ENCODE measurements around the gene BBX.

BBX gene

DNA sequence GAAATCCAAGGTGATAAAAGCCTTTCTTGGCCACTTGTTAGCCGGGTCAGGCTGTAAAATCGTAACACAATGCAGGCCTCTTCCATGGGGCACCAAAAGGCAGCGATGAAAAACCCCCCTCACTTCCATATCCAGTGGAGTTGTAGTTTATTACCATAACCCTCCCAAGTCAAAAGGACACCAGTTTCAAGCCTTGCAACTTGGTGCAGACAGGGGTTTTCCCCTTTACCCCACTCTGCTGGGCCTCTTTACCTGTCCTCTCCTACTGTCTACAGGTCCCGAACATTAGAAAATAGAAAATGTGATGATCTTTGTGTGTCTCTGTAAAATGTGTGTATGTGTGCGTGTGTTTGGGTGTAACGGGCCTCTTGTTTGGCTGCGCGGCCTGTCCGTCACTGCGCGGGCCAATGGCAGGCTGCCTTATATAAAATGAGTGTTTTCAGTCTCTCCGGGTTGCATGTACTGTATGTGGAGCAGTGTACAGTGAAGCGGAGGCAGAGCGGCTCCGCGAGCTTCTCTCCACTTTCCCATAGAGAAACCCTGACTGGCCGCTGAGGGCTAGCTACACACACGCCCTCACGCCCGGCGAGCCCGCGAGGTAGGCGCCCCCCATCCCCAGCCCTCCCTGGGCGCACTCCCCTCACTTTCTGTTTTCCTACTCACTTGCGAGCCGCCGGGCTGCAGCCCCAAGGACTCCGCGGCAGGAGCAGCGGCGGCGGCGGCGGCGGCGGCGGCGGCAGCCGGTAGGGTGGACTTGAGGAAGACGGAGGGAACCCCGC, at the start of gene BBX:
BBX (plus strand) TSS at position 453 of the 779 bp plus-strand sequence. CDS start 187,499 bp downstream, outside the sequence.
- DNase-seq = peak; percentile 93

DNA sequence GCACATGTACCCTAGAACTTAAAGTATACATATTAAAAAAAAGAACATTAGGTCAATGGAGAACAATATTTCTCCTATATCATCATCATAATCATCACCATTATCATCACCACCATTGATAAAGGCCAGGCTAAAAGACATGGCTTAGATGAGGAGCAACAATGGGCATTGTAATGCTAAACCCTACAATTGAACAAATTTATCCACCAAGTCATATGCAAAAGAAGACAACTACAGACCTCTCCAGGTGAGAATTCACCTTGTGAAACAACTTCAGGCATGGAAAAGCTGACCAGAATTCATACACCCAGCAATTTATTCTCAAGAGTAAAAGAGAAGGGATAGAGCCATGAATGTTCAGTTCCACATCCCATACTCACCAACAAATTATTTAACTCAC, 46.3 kb upstream of the BBX start:
- no peak for DNase-seq

- no peak for DNase-seq
Measured at GRCh38 chr3:107487490-107487889, 35.3 kb upstream of the BBX start.

DNA sequence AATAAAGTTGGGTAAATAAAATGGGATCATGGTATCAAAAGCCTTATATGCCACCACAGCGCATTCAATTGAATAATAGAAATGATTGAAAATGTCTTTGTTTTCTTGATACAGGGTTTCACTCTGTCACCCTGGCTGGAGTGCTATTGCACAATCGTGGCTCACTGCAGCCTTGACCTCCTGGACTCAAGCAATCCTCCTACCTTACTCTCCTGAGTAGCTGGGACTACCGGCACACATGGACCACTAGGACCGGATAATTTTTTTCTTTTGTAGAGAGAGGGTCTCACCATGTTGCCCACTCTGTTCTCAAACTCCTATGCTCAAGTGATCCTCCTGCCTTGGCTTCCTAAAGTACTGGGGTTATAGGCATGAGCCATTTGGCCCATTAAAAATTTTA, 33.8 kb upstream of the BBX start:
- DNase-seq = no peak

DNA sequence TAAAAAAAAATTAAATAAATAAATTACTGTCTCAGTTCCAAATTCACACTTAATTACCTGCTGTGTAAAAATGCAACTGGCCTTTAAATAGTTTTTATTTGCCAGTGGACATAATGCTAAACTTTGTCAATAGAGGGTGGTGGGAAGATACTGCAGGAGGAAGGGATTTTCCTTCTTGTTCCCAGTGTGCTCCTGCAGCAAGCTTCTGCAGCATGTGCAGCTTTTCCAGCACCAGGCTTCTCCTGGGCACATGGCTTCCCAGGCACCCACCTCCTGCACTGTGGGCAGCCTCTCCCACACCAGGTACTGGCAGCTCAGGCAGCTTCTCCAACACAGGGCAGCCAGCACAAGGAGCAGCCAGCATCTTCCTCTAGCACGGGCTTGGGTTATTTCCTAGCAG, 29.6 kb upstream of the BBX start:
- DNase-seq = no peak

- no peak for DNase-seq
Measured at GRCh38 chr3:107496855-107497254, 25.9 kb upstream of the BBX start.

- DNase-seq = no peak
Measured at GRCh38 chr3:107498646-107499045, 24.1 kb upstream of the BBX start.

- no peak for DNase-seq
Measured at GRCh38 chr3:107506458-107506857, 16.3 kb upstream of the BBX start.

DNA sequence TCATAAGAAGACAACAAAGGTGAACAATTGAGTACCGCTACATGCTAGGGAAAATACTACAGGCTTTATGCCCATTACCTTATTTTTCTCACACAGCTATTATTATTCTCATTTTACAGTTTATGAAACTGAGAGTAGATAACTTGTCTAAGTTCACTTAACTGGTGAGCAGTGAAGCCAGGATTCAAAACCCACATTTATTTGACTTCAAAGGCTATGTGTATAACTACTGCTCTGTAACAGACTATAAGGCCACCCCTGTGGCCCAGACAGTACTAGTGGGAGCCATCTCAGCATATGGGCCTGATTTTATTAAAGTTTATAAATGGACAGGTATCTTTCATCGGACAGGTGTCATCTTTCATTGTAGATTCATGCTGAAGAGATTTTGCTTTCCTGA, 14.4 kb upstream of the BBX start:
- DNase-seq = no peak

GRCh38 chr3:107512108-107512507, 10.7 kb upstream of the BBX start:
- DNase-seq = no peak

- no peak for DNase-seq
Measured at GRCh38 chr3:107514453-107514852, 8.3 kb upstream of the BBX start.

GRCh38 chr3:107516475-107516874, 6.3 kb upstream of the BBX start:
- DNase-seq = no peak

- no peak for DNase-seq
Measured at GRCh38 chr3:107520535-107520934, 2.2 kb upstream of the BBX start.

DNA sequence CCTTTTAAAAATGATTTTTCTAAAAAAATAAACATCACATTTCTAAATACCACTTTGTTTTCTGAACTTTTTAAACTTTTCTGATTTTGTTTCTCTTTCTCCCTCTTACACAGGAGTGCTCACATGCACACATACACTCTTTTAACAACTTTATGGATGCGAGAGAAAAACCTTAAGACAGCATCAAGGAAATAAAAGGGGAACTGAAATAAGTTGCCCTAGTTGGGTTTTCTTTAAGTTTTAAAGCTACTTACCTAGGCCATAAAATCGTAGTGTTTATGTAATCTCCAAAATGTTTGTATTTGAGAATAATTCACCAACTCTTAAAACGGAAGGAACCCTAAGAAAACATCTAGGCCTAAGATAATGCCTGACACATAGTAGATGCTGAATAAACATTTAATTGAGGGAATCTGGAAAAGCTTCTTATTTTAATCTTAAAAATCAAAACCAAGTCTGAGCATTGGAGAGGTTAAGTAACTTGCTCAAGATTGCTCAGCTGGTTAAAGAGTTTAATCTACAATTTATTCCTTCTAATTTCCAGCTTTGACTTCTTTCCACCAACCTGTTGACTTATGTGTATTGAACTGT, 1.2 kb upstream of the BBX start:
- no peak for DNase-seq

DNA sequence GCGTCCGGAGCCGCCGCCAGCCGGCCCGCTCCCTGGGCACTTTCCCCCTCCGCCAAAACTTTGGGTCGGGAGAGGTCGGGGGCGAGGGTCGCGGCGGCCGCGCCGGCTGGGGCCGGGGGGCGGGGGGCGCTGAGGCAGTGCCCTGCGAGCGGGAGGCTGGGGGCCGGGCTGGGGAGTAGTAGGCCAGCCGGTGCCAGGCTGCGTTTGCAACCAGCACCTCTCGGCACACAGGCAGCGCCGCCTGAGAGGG, 452 bp downstream of the BBX start:
- DNase-seq = peak; percentile 39

DNA sequence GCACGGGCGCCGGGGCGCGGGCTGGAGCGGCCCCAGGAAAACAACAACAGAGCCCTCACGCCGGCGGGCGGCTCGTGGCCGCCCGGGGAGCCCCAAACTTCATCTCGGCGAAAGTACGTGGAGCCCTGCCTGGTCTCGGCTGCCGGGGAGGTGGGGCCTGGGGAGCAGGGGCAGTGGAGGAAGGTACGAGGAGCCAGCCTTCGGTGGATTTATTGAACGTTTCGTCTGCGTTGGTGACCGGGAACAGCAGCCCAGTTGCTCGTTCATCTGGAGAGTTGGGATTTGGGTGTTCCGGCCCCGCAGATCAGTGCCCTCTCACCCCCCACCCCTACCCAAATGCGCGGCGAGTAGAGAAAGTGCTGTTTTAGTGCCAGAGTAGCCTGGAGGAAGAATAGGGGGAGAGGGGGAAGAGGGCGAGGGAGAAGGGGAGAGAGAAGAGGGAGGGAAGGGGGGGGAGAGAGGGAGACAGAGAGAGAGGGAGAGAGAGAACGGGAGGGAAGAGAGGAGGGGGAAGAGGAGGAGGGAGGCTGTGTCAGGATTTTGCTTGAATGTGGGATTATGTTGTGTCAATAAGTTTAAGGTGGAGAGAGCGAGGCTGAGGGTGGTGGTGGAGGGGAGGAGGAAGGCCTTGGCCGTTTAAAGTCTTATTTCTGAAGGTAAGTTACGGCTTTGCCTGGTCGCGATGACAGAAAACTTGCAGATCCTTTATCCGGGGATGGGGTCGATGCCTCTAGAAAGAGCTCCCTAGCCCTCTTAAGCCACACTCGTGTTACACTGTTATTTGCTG, 970 bp downstream of the BBX start:
- DNase-seq = peak; percentile 42

GRCh38 chr3:107524326-107524840, 1.6 kb downstream of the BBX start:
- DNase-seq = no peak

DNA sequence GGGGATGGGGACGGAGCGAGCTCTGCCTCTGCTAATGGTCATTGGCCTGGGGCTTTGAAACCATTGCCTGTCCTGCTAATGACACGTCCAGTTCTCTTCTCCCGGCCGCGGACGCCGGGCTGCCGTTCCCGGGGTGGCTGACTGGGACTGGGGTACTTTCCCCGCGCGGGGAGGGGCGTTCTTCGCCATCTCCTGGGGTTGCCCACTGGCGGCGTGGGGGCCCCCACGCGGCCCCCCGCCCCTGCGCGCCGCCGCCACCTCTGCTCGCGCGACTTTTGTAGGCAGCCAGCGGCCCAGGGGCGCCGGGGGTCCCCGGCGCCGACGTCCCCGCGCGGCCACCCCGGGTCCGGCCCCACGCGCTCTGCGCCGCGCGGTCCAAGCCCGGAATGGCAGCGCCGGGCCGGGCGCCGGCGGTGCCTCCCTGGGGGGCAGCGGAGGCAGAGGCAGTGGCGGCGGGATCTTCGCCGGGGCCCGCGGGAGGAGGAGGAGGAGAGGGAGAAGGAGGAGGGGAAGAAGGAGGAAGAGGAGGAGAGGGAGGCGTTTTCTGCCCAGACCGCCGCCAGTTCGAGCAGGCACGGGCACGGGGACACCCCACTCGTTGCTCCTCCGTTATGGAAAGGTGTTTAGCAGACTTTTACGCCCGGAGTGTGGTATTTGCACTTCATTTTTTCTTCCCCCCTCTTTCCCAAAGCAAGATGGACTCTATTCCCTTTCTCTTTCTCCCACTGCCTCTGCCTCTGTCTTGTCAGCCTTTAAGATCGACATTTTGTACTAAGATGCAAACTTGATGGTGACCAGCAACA, 2.3 kb downstream of the BBX start:
- DNase-seq = peak; percentile 17

GRCh38 chr3:107525644-107526305, 3.0 kb downstream of the BBX start:
- no peak for DNase-seq

GRCh38 chr3:107531917-107532469, 9.2 kb downstream of the BBX start:
- DNase-seq = no peak

GRCh38 chr3:107540857-107541256, 18.1 kb downstream of the BBX start:
- DNase-seq = no peak

DNA sequence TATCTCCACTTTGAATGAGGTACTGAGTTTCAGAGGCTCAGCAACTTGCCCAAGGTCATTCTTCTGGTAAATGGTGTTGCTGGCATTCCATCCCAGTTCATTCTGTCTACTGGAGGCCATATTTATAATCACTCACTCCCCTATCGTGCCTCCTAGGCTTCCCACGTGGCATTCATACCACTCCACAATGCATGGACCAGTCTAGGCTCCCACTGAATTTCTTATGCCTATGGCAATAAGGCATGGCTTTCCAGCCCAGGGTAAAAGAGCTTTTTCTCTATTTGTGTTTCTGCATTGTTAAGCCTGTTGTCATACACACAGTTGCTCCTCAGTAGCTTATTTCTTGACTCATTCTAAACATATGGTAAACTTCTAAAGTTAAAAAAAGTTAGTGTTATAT, 19.9 kb downstream of the BBX start:
- DNase-seq = no peak
